HG03432 (cell line): ENCODE results near the gene BLID.

Source experiments
- ATAC-seq: cut with Tn5 transposase; IDR thresholded peaks from one replicate; pipeline ENCODE4 v1.9.1; 2021; ENCODE audit warnings: mild to moderate bottlenecking, moderate library complexity; ENCODE audit not compliant: unreplicated experiment

Gene BLID

GRCh38 chr11:122085264-122085663, 30.8 kb downstream of the BLID start:
- ATAC-seq, result no peak

- no peak for ATAC-seq
These were observed 33.8 kb downstream of the BLID start for GRCh38 chr11:122082205-122082604.

- ATAC-seq, result no peak
These were observed 34.9 kb downstream of the BLID start for GRCh38 chr11:122081073-122081472.

- ATAC-seq, result no peak
These were observed 38.6 kb downstream of the BLID start for GRCh38 chr11:122077459-122077858.

GRCh38 chr11:122076512-122077120, 39.4 kb downstream of the BLID start:
- no peak for ATAC-seq

GRCh38 chr11:122075016-122075415, 41.0 kb downstream of the BLID start:
- ATAC-seq, result no peak

GRCh38 chr11:122074022-122074421, 42.0 kb downstream of the BLID start:
- ATAC-seq, result no peak

- ATAC-seq, result no peak
These were observed 44.3 kb downstream of the BLID start for GRCh38 chr11:122071709-122072202.

GRCh38 chr11:122069707-122070360, 46.2 kb downstream of the BLID start:
- ATAC-seq, result no peak

GRCh38 chr11:122068837-122069236, 47.2 kb downstream of the BLID start:
- no peak for ATAC-seq

GRCh38 chr11:122068141-122068540, 47.9 kb downstream of the BLID start:
- no peak for ATAC-seq
